Karpas-422 (cell line): ENCODE results near the gene SPTLC2. TPM values are rescaled to one million over a fixed set of nuclear protein-coding genes. Genes with fewer than 3 reads are reported as not detected.
"Not testable (repeated sequence)": the region's sequence is repeated elsewhere in the genome, so short reads cannot be mapped to it uniquely, and the experiment has no call there.

Experiments
- DNase-seq: peaks from one replicate; pipeline ENCODE4 v3.0.0-alpha.2; 2015
- H2AFZ ChIP-seq: fragments of 200-600 bp; sonication (generic); 2 replicates; pipeline ENCODE4 v1.6.1; 2014; ENCODE audit warnings: antibody characterized with exemption, low read length, mixed read lengths
- H3K27ac ChIP-seq: fragments of 200-600 bp; sonication (generic); 2 replicates; pipeline ENCODE4 v1.5.1; 2014; ENCODE audit warnings: mild to moderate bottlenecking, low read length, moderate library complexity
- H3K27me3 ChIP-seq: fragments of 200-600 bp; sonication (generic); 2 replicates; pipeline ENCODE4 v1.6.1; 2014; ENCODE audit warnings: low read length, mixed read lengths
- H3K36me3 ChIP-seq: fragments of 200-600 bp; sonication (generic); 2 replicates; pipeline ENCODE4 v1.6.1; 2014; ENCODE audit warnings: low read length, mixed read lengths; ENCODE audit not compliant: insufficient read depth
- H3K4me1 ChIP-seq: fragments of 200-600 bp; sonication (generic); 2 replicates; pipeline ENCODE4 v1.6.1; 2014; ENCODE audit warnings: mild to moderate bottlenecking, low read length, mixed read lengths
- H3K4me2 ChIP-seq: fragments of 200-600 bp; sonication (generic); 2 replicates; pipeline ENCODE4 v1.6.1; 2014; ENCODE audit warnings: low read length, low read depth, mild to moderate bottlenecking; ENCODE audit not compliant: poor library complexity, severe bottlenecking
- H3K4me3 ChIP-seq: fragments of 200-600 bp; sonication (generic); 2 replicates; pipeline ENCODE4 v1.5.1; 2014; ENCODE audit warnings: mild to moderate bottlenecking, antibody characterized with exemption, low read length, mixed read lengths
- H3K79me2 ChIP-seq: fragments of 200-600 bp; sonication (generic); 2 replicates; pipeline ENCODE4 v1.6.1; 2014; ENCODE audit warnings: mild to moderate bottlenecking, low read length, mixed read lengths
- H3K9ac ChIP-seq: fragments of 200-600 bp; sonication (generic); 2 replicates; pipeline ENCODE4 v1.6.0; 2014; ENCODE audit warnings: low read length
- H3K9me2 ChIP-seq: fragments of 200-600 bp; sonication (generic), shearing (Covaris generic); replicated peaks from 2 replicates; pipeline ENCODE4 v1.6.0; 2014; ENCODE audit warnings: mild to moderate bottlenecking, low read length, moderate library complexity; ENCODE audit not compliant: insufficient read depth
- H3K9me3 ChIP-seq: fragments of 300-700, 200-600 bp; sonication (generic); 2 replicates; pipeline ENCODE4 v1.6.1; 2014; ENCODE audit warnings: low read length, mixed read lengths
- H4K20me1 ChIP-seq: fragments of 200-600 bp; sonication (generic); 2 replicates; pipeline ENCODE4 v1.6.1; 2014; ENCODE audit warnings: mild to moderate bottlenecking, antibody characterized with exemption, low read length, low read depth; ENCODE audit not compliant: insufficient read depth
- total RNA-seq: library from RNA; depleted of rRNA; stranded (reverse); fragments of >200 nt; shearing (Covaris generic); gene quantifications from 2 replicates; pipeline ENCODE4 v1.2.3, GENCODE V29; 2014; ENCODE audit warnings: low replicate concordance; rRNA removed

SPTLC2 gene
- total RNA-seq, result 70.9 and 97.0 TPM in 2 replicates

DNA sequence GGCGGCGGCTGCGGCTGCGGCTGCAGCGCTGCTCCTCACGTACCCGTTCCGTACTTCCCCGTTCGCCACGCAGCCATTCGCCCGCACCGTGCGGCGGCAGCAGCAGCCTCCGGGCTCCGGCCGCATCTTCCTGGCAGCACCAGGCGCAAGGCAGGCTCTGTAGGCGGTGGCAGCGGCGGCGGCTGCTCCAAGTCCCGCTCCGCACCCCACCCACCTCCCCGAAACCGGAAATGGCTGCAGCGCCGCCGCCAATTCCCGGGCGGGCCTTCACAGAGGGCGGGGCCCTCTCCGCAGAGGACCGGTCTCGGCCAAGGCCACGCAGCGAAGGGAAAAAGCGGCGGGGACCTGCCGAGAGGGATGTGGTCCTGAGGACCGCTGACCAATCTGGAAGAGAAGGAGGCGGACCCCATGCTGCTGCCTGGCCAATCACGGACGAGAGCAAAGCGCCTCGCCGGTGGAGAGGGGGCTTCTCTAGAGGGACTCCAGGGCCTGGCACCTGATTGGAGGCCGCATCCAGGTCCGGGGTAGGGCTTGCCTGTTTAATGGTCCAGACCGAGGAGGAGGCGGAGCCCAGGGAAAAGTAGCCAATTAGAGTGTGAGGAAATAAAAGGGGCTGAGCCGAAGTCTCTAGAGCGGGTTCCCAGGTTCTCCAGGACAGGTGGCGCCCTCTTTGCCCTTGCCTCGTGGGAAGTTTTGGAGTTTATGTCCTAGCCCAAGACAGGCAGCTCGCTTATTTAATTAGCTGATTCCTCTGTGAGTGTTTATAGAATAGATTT, at the start of gene SPTLC2:
Gene SPTLC2 (minus strand): TSS at position 184 of the 776 bp plus-strand sequence. CDS start 58 bp downstream, at position 126.
- peaks cover 4% of the 10 kb centered on the region; the same call in 1 of the 2 replicates for H3K36me3 ChIP-seq
- H3K79me2 ChIP-seq, result peaks cover 44% of the 10 kb centered on the region
- H3K4me2 ChIP-seq, result peak within 1 kb of the TSS; percentile 79
- peak; percentile 100 for DNase-seq
- H3K9ac ChIP-seq, result peak within 1 kb of the TSS; percentile 82
- peak within 1 kb of the TSS; percentile 52 for H3K27ac ChIP-seq
- peaks cover 39% of the 10 kb centered on the region for H3K4me1 ChIP-seq
- H4K20me1 ChIP-seq, result peaks cover 2% of the 10 kb centered on the region; the same call in 1 of the 2 replicates
- no peaks in the 10 kb centered on the region for H3K27me3 ChIP-seq
- peak within 1 kb of the TSS; percentile 77 for H3K4me3 ChIP-seq
- no peaks in the 10 kb centered on the region for H3K9me2 ChIP-seq
- peak within 1 kb of the TSS; percentile 71 for H2AFZ ChIP-seq
- H3K9me3 ChIP-seq, result no peaks in the 10 kb centered on the region

GRCh38 chr14:77663293-77663692, 46.9 kb upstream of the SPTLC2 start:
- Histone ChIP-seq H3K9me3 (no peaks in the 10 kb centered on the region), H3K9me2 (no peaks in the 10 kb centered on the region), H3K27me3 (no peaks in the 10 kb centered on the region), H2AFZ (no peak overlapping the region), H3K36me3 (no peaks in the 10 kb centered on the region), H3K79me2 (no peaks in the 10 kb centered on the region), H3K4me2 (no peak overlapping the region), H4K20me1 (no peaks in the 10 kb centered on the region), H3K9ac (no peak overlapping the region), H3K4me1 (no peaks in the 10 kb centered on the region), H3K27ac (no peak overlapping the region), H3K4me3 (no peak overlapping the region)
- DNase-seq, result no peak

- not testable (repeated sequence) for H3K27me3 ChIP-seq, H4K20me1 ChIP-seq, H3K4me2 ChIP-seq, H3K79me2 ChIP-seq, H2AFZ ChIP-seq, H3K9ac ChIP-seq, DNase-seq, H3K9me2 ChIP-seq, H3K9me3 ChIP-seq, H3K36me3 ChIP-seq, H3K4me3 ChIP-seq, H3K4me1 ChIP-seq, H3K27ac ChIP-seq
Observed at GRCh38 chr14:77661562-77661961, 45.1 kb upstream of the SPTLC2 start.

GRCh38 chr14:77660754-77661153, 44.3 kb upstream of the SPTLC2 start:
- Histone ChIP-seq H4K20me1 (no peaks in the 10 kb centered on the region), H3K4me3 (no peak overlapping the region), H3K36me3 (no peaks in the 10 kb centered on the region), H3K79me2 (no peaks in the 10 kb centered on the region), H3K27me3 (no peaks in the 10 kb centered on the region), H3K4me2 (no peak overlapping the region), H2AFZ (no peak overlapping the region), H3K9me3 (no peaks in the 10 kb centered on the region), H3K9me2 (no peaks in the 10 kb centered on the region), H3K27ac (no peak overlapping the region), H3K9ac (no peak overlapping the region), H3K4me1 (no peaks in the 10 kb centered on the region)
- no peak for DNase-seq

- H3K9me3 ChIP-seq, result no peaks in the 10 kb centered on the region
- H3K9ac ChIP-seq, result no peak overlapping the region
- no peak for DNase-seq
- H3K4me3 ChIP-seq, result no peak overlapping the region
- H3K4me2 ChIP-seq, result no peak overlapping the region
- H2AFZ ChIP-seq, result no peak overlapping the region
- no peaks in the 10 kb centered on the region for H3K4me1 ChIP-seq
- no peak overlapping the region for H3K27ac ChIP-seq
- H3K9me2 ChIP-seq, result no peaks in the 10 kb centered on the region
- no peaks in the 10 kb centered on the region for H3K27me3 ChIP-seq
- H3K36me3 ChIP-seq, result no peaks in the 10 kb centered on the region
- no peaks in the 10 kb centered on the region for H3K79me2 ChIP-seq
- no peaks in the 10 kb centered on the region for H4K20me1 ChIP-seq
Observed at GRCh38 chr14:77659831-77660230, 43.4 kb upstream of the SPTLC2 start.

GRCh38 chr14:77657280-77657679, 40.8 kb upstream of the SPTLC2 start:
- no peak overlapping the region for H3K9ac ChIP-seq
- H2AFZ ChIP-seq, result no peak overlapping the region
- H3K36me3 ChIP-seq, result no peaks in the 10 kb centered on the region
- no peak overlapping the region for H3K4me2 ChIP-seq
- no peaks in the 10 kb centered on the region for H3K9me3 ChIP-seq
- H4K20me1 ChIP-seq, result no peaks in the 10 kb centered on the region
- no peaks in the 10 kb centered on the region for H3K9me2 ChIP-seq
- no peak overlapping the region for H3K4me3 ChIP-seq
- H3K27me3 ChIP-seq, result no peaks in the 10 kb centered on the region
- H3K27ac ChIP-seq, result no peak overlapping the region
- H3K4me1 ChIP-seq, result peaks cover 8% of the 10 kb centered on the region
- no peak for DNase-seq
- no peaks in the 10 kb centered on the region for H3K79me2 ChIP-seq

DNA sequence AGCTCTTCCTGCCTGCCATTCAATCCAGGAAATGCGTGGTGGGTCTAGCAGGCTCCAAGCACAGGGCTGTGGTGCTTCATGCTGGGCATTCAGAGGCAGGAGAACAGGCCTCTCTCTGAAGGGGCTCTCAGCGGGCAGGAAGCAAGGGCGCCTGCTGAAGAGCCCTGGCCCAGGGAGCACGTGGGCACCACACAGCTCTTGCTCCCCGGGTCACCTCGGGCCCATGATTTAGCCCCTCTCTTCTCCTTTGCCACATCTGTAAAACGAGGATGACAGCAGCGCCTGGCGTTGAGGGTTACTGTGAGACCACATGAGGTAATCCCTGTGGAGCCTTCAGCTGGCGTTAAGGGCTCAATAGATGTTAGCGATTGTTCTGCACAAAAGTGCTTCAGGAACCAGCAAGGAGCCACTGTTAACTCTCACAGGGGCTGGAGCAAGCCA, 37.6 kb upstream of the SPTLC2 start:
- Histone ChIP-seq H3K9me2 (no peaks in the 10 kb centered on the region), H2AFZ (peak overlapping the region; percentile 25; the same call in 1 of the 2 replicates), H3K4me1 (peaks cover 8% of the 10 kb centered on the region), H3K79me2 (no peaks in the 10 kb centered on the region), H3K4me3 (no peak overlapping the region), H4K20me1 (no peaks in the 10 kb centered on the region), H3K27ac (no peak overlapping the region), H3K9me3 (no peaks in the 10 kb centered on the region), H3K9ac (0 out of 2 replicates have a peak overlapping the region, but pooled peaks have one; percentile 6), H3K4me2 (no peak overlapping the region), H3K36me3 (no peaks in the 10 kb centered on the region), H3K27me3 (no peaks in the 10 kb centered on the region)
- DNase-seq, result no peak

- H3K4me3 ChIP-seq, result no peak overlapping the region
- H3K9ac ChIP-seq, result no peak overlapping the region
Observed at GRCh38 chr14:77649326-77649725, 32.9 kb upstream of the SPTLC2 start.

More at GRCh38 chr14:77649326-77649725, 32.9 kb upstream of the SPTLC2 start:
- H3K9me3 ChIP-seq, result no peaks in the 10 kb centered on the region
- no peaks in the 10 kb centered on the region for H3K27me3 ChIP-seq
- no peak overlapping the region for H3K4me2 ChIP-seq
- H3K9me2 ChIP-seq, result no peaks in the 10 kb centered on the region
- no peak overlapping the region for H2AFZ ChIP-seq
- H3K79me2 ChIP-seq, result no peaks in the 10 kb centered on the region
- H3K4me1 ChIP-seq, result peaks cover 8% of the 10 kb centered on the region
- H3K27ac ChIP-seq, result no peak overlapping the region
- no peaks in the 10 kb centered on the region for H3K36me3 ChIP-seq
- H4K20me1 ChIP-seq, result no peaks in the 10 kb centered on the region
- DNase-seq, result no peak
